Tibial nerve (tissue), 4 donors: Measurements from ENCODE around the gene RHEB.

Experiments used
- CTCF ChIP-seq, 5 experiments: fragments of 200-600 bp in 3 of 5; fragments of 450-650 bp in 2 of 5; sonication (generic) in 3 of 5; IDR thresholded peaks; one replicate each; pipeline ENCODE4 v1.5.1; 2016 to 2019; ENCODE audit warnings: antibody characterized with exemption in 5 of 5, mild to moderate bottlenecking in 3 of 5, moderate library complexity in 2 of 5
- EP300 ChIP-seq, 2 donors: sonication (generic); formaldehyde crosslinking; IDR thresholded peaks; one replicate each; pipeline ENCODE4 v1.6.1; 2017; ENCODE audit warnings: antibody characterized with exemption in 2 of 2, mild to moderate bottlenecking in 1 of 2

- no peak for TF ChIP-seq CTCF (IDR thresholded peaks at IDR 0.05)
- no peak for TF ChIP-seq EP300 (IDR thresholded peaks at IDR 0.05)
These were observed 50.4 kb downstream of the RHEB start for GRCh38 chr7:151469281-151469680.
